Left lung (tissue), 10 donors: ENCODE data around the gene CD82. TPM values are rescaled to one million over a fixed set of nuclear protein-coding genes. Genes with fewer than 3 reads are reported as not detected.

ENCODE experiments used
- ATAC-seq: fragments of 200-7000 bp; cut with Tn5 transposase; one replicate; pipeline ENCODE4 v1.9.1; 2020; ENCODE audit warnings: moderate library complexity
- DNase-seq, 4 donors: peaks; one replicate each; pipeline ENCODE4 v3.0.0-alpha.2; 2013 to 2020
- H3K27ac ChIP-seq, 2 donors: fragments of 200-600 bp; sonication (generic) in 1 of 2; one replicate each; pipeline versions ENCODE4 v1.5.0 to v1.8.0; 2020 to 2021
- H3K27me3 ChIP-seq, 2 donors: fragments of 200-600 bp; sonication (generic) in 1 of 2; one replicate each; pipeline versions ENCODE4 v1.5.0 to v1.8.0; 2020 to 2021
- H3K36me3 ChIP-seq, 2 donors: fragments of 200-600 bp; sonication (generic) in 1 of 2; one replicate each; pipeline versions ENCODE4 v1.5.0 to v1.8.0; 2020 to 2021
- H3K4me1 ChIP-seq, 2 donors: fragments of 200-600 bp; one replicate each; pipeline ENCODE4 v1.8.0; 2021
- H3K4me3 ChIP-seq, 2 donors: fragments of 200-600 bp; sonication (generic) in 1 of 2; one replicate each; pipeline versions ENCODE4 v1.5.0 to v1.8.0; 2020 to 2021; ENCODE audit warnings: mild to moderate bottlenecking in 1 of 2
- H3K9me3 ChIP-seq, 2 donors: fragments of 200-600 bp; sonication (generic) in 1 of 2; one replicate each; pipeline versions ENCODE4 v1.5.0 to v1.8.0; 2020 to 2021
- CTCF ChIP-seq, 2 donors: fragments of 200-600 bp; sonication (generic) in 1 of 2; IDR thresholded peaks; one replicate each; pipeline versions ENCODE4 v1.5.0 to v1.8.0; 2021; ENCODE audit warnings: antibody characterized with exemption in 2 of 2
- intact Hi-C, 2 donors: fragments of 100-400 bp; cut with DNase I; formaldehyde crosslinking; loops; one replicate each; pipeline versions ENCODE4 v1.11.2 to v1.14.2; 2022
- polyA plus RNA-seq, 6 donors: library from polyadenylated mRNA; unstranded; fragments of 120-200 nt; gene quantifications; one replicate each; pipeline ENCODE4 v1.2.1, GENCODE V29; 2013; ENCODE audit not compliant: insufficient read length in 6 of 6
- total RNA-seq, 2 donors: library from RNA; stranded (reverse); fragmentation: NEBNext Ultra II Directional; extraction: Animal tissue kit (Norgen Biotek cat#: 25700); gene quantifications; one replicate each; pipeline ENCODE4 v1.2.1, GENCODE V29; 2021
- donor health status: DM: no; HTN: yes; CAD: no.
- donor health status: DM: no; HTN: no; CAD: no.

Gene CD82
- total and polyA plus RNA-seq, 8 donors, result 33.7 to 244 (median 54.6) TPM

GRCh38 chr11:44565953-44566949 lies 788 bp downstream of the CD82 start:
- Histone ChIP-seq H3K27ac (peak overlapping the region; percentile 71 to 96), H3K4me3 (peak overlapping the region; percentile 60 to 64), H3K27me3 (no peaks in the 10 kb centered on the region), H3K9me3 (no peaks in the 10 kb centered on the region), H3K36me3 (no peaks in the 10 kb centered on the region), H3K4me1 (peaks cover 37 to 71% of the 10 kb centered on the region in 2 donors)
- no peak for TF ChIP-seq CTCF (IDR thresholded peaks at IDR 0.05)
- ATAC-seq (no peak), DNase-seq (no peak)
- intact Hi-C loops, result no loop called here

DNA sequence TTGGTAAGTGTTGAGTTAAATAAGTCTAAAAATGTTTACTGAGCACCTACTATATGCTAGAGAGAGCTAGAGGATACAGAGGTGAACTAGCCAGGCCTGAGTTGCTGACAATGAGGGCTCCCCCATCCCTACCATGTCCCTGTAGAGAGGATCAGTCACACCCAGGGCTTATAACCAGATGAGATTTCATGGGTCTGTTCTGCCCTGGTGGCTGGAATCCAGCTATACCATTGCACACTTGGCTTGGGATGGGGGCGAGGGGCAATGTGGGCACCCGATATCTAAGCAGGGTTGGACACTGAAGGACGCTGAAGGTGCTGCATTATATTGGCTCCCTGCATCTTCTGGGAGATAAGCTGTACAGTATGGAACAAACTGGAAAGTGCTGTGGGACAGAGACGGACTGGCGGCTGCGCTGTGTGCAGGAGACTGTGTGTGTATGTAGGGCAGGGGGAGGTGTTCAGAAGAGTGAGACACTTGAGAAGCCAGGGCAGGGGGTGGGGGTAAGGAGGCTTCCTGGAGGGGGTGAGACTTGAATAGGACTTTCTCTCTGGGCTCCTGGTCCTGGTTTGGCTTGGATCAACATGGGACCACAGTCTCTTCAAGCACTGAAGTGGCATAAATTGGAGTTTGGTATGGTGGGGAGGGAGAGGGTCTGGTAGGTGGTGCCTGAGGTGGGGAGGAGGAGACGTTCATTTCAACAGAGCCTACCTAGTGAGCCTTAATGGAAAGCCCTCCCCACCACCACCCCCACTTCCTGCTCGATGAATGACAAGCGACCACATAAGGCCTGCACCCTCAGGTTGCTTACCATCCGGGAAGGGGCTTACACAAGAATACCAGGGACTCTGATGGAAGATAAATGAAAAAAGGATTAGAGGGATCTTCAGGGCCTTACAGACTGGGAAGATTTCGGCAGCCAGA lies 1.8 kb downstream of the CD82 start:
- H3K4me1 ChIP-seq, result peaks cover 37 to 81% of the 10 kb centered on the region in 2 donors
- peak in 1 of 4 donors; percentile 28 for DNase-seq
- no peaks in the 10 kb centered on the region for H3K36me3 ChIP-seq
- H3K4me3 ChIP-seq, result peak overlapping the region in 1 of 2 donors; percentile 60
- no peaks in the 10 kb centered on the region for H3K9me3 ChIP-seq
- no peak for TF ChIP-seq CTCF (IDR thresholded peaks at IDR 0.05)
- no peaks in the 10 kb centered on the region for H3K27me3 ChIP-seq
- H3K27ac ChIP-seq, result peak overlapping the region in 1 of 2 donors; percentile 96
- no peak for ATAC-seq
- intact Hi-C loops, result no loop called here

- no peaks in the 10 kb centered on the region for H3K27me3 ChIP-seq
- peak overlapping the region in 1 of 2 donors; percentile 96 for H3K27ac ChIP-seq
- no peak for TF ChIP-seq CTCF (IDR thresholded peaks at IDR 0.05)
- no peak for ATAC-seq
- H3K4me3 ChIP-seq, result peak overlapping the region in 1 of 2 donors; percentile 60
- no peaks in the 10 kb centered on the region for H3K9me3 ChIP-seq
- peaks cover 37 to 87% of the 10 kb centered on the region in 2 donors for H3K4me1 ChIP-seq
- no peak for DNase-seq
- H3K36me3 ChIP-seq, result no peaks in the 10 kb centered on the region
- intact Hi-C loops, result no loop called here
Measured at GRCh38 chr11:44567876-44568256, 2.4 kb downstream of the CD82 start.

- Histone ChIP-seq H3K27ac (peak overlapping the region; percentile 86 to 96), H3K4me3 (peak overlapping the region in 1 of 2 donors; percentile 60)
Measured at GRCh38 chr11:44568331-44568657, 2.8 kb downstream of the CD82 start.

More at GRCh38 chr11:44568331-44568657, 2.8 kb downstream of the CD82 start:
- peaks cover 37 to 92% of the 10 kb centered on the region in 2 donors for H3K4me1 ChIP-seq
- H3K36me3 ChIP-seq, result no peaks in the 10 kb centered on the region
- no peak for ATAC-seq
- no peak for TF ChIP-seq CTCF (IDR thresholded peaks at IDR 0.05)
- intact Hi-C loops, result no loop called here
- H3K9me3 ChIP-seq, result no peaks in the 10 kb centered on the region
- H3K27me3 ChIP-seq, result no peaks in the 10 kb centered on the region
- peak in 1 of 4 donors; percentile 38 for DNase-seq
